Smooth muscle cell (in vitro differentiated cells): ENCODE measurements around the gene CYSLTR2. TPM values are rescaled to one million over a fixed set of nuclear protein-coding genes. Genes with fewer than 3 reads are reported as not detected.
"Not testable (repeated sequence)": the region's sequence is repeated elsewhere in the genome, so short reads cannot be mapped to it uniquely, and the experiment has no call there.

Experiments used
- DNase-seq: peaks from one replicate; lab custom pipeline; 2025; ENCODE audit not compliant: unreplicated experiment; lab: John Stamatoyannopoulos, UW
- H2AFZ ChIP-seq: fragments of 200-600 bp; sonication (generic); 2 replicates; pipeline ENCODE4 v1.6.0; 2016; ENCODE audit warnings: antibody characterized with exemption, low read depth, mild to moderate bottlenecking
- H3F3A ChIP-seq: fragments of 200-600 bp; sonication (generic); 2 replicates; pipeline ENCODE4 v1.6.0; 2017; ENCODE audit warnings: antibody characterized with exemption, low read depth
- H3K27ac ChIP-seq: fragments of 200-600 bp; sonication (generic); 2 replicates; pipeline ENCODE4 v1.5.1; 2016; ENCODE audit warnings: low read depth, mild to moderate bottlenecking
- H3K27me3 ChIP-seq: fragments of 200-600 bp; sonication (generic); 2 replicates; pipeline ENCODE4 v1.6.1; 2016; ENCODE audit warnings: low read depth, mild to moderate bottlenecking
- H3K36me3 ChIP-seq: fragments of 200-600 bp; sonication (generic); 2 replicates; pipeline ENCODE4 v1.5.1; 2016; ENCODE audit warnings: low read depth
- H3K4me1 ChIP-seq: fragments of 200-600 bp; sonication (generic); 2 replicates; pipeline ENCODE4 v1.5.1; 2016; ENCODE audit warnings: low read depth
- H3K4me2 ChIP-seq: fragments of 200-600 bp; sonication (generic); 2 replicates; pipeline ENCODE4 v1.6.0; 2016; ENCODE audit warnings: mild to moderate bottlenecking
- H3K4me3 ChIP-seq: fragments of 200-600 bp; sonication (generic); 2 replicates; pipeline ENCODE4 v1.5.1; 2016; ENCODE audit warnings: mild to moderate bottlenecking
- H3K79me2 ChIP-seq: fragments of 200-600 bp; sonication (generic); 2 replicates; pipeline ENCODE4 v1.6.0; 2016; ENCODE audit warnings: low read depth, mild to moderate bottlenecking
- H3K9ac ChIP-seq: fragments of 200-600 bp; sonication (generic); 2 replicates; pipeline ENCODE4 v1.6.0; 2016; ENCODE audit warnings: low read depth
- H3K9me3 ChIP-seq: fragments of 200-600 bp; sonication (generic); replicated peaks from 2 replicates; pipeline ENCODE4 v1.5.1; 2016; ENCODE audit warnings: low read depth
- H4K20me1 ChIP-seq: fragments of 200-600 bp; sonication (generic); 2 replicates; pipeline ENCODE4 v1.6.0; 2016; ENCODE audit warnings: low read depth
- CTCF ChIP-seq: fragments of 200-600 bp; sonication (generic); IDR thresholded peaks from 2 replicates; pipeline ENCODE4 v1.5.1; 2017; ENCODE audit warnings: borderline replicate concordance, mild to moderate bottlenecking, antibody characterized with exemption; ENCODE audit not compliant: insufficient read depth, poor library complexity, severe bottlenecking
- WGBS: methylation state at CpG from one replicate; pipeline ENCODE4 v1.1.7; 2016; ENCODE audit warnings: low lambda C conversion rate; 5-methylcytosine and 5-hydroxymethylcytosine counted together
- polyA plus RNA-seq: library from polyadenylated mRNA; unstranded; fragments of >200 nt; fragmentation: Nextera tagmentation; extraction: Ambion mirVana; gene quantifications from 2 replicates; pipeline ENCODE4 v1.2.1, GENCODE V29; 2016
- total RNA-seq: library from RNA; depleted of rRNA; stranded (reverse); fragments of >200 nt; gene quantifications from 2 replicates; pipeline ENCODE4 v1.2.3, GENCODE V29; 2014

Gene CYSLTR2
- total and polyA plus RNA-seq, 2 experiments from 2014 or later, result 0.54 to 0.71 TPM

- Histone ChIP-seq H4K20me1 (no peaks in the 10 kb centered on the region), H3K27ac (no peak overlapping the region), H3K79me2 (no peaks in the 10 kb centered on the region), H3F3A (no peaks in the 10 kb centered on the region), H3K4me2 (no peak overlapping the region), H3K27me3 (no peaks in the 10 kb centered on the region), H3K9me3 (no peaks in the 10 kb centered on the region), H3K9ac (no peak overlapping the region), H3K4me1 (no peaks in the 10 kb centered on the region), H2AFZ (no peak overlapping the region), H3K36me3 (no peaks in the 10 kb centered on the region), H3K4me3 (no peak overlapping the region)
- 98% methylated on average over 3 of the region's 3 CpGs for WGBS
- no peak for TF ChIP-seq CTCF
- DNase-seq, result no peak
These were observed 33.5 kb downstream of the CYSLTR2 start for GRCh38 chr13:48687249-48687648.

GRCh38 chr13:48693998-48694397, 40.3 kb downstream of the CYSLTR2 start:
- no peaks in the 10 kb centered on the region for H3K36me3 ChIP-seq
- no peak overlapping the region for H3K9ac ChIP-seq
- no peaks in the 10 kb centered on the region for H3K4me1 ChIP-seq
- H3K4me2 ChIP-seq, result no peak overlapping the region
- H4K20me1 ChIP-seq, result no peaks in the 10 kb centered on the region
- no peaks in the 10 kb centered on the region for H3K27me3 ChIP-seq
- no peak overlapping the region for H2AFZ ChIP-seq
- 75% methylated on average over 3 of the region's 3 CpGs for WGBS
- no peak for TF ChIP-seq CTCF
- DNase-seq, result no peak
- H3K27ac ChIP-seq, result no peak overlapping the region
- H3K4me3 ChIP-seq, result no peak overlapping the region
- H3K9me3 ChIP-seq, result no peaks in the 10 kb centered on the region
- no peaks in the 10 kb centered on the region for H3F3A ChIP-seq
- H3K79me2 ChIP-seq, result no peaks in the 10 kb centered on the region

- no peak overlapping the region for H3K27ac ChIP-seq
- no peak overlapping the region for H3K9ac ChIP-seq
- H3K36me3 ChIP-seq, result no peaks in the 10 kb centered on the region
- H3K79me2 ChIP-seq, result no peaks in the 10 kb centered on the region
- no peak overlapping the region for H3K4me2 ChIP-seq
- 52% methylated on average over 2 of the region's 2 CpGs for WGBS
- no peaks in the 10 kb centered on the region for H3F3A ChIP-seq
- DNase-seq, result no peak
- no peak overlapping the region for H3K4me3 ChIP-seq
- no peak overlapping the region for H2AFZ ChIP-seq
- H3K27me3 ChIP-seq, result no peaks in the 10 kb centered on the region
- H4K20me1 ChIP-seq, result no peaks in the 10 kb centered on the region
- TF ChIP-seq CTCF, result no peak
- H3K9me3 ChIP-seq, result no peaks in the 10 kb centered on the region
- no peaks in the 10 kb centered on the region for H3K4me1 ChIP-seq
These were observed 42.0 kb downstream of the CYSLTR2 start for GRCh38 chr13:48695776-48696175.

- 91% methylated on average over 12 of the region's 12 CpGs for WGBS
- H3K4me1 ChIP-seq, H3K27me3 ChIP-seq, DNase-seq, H3K9ac ChIP-seq, H3F3A ChIP-seq, H3K9me3 ChIP-seq, H2AFZ ChIP-seq, H3K4me3 ChIP-seq, H3K4me2 ChIP-seq, H3K79me2 ChIP-seq, H4K20me1 ChIP-seq, H3K27ac ChIP-seq, H3K36me3 ChIP-seq: not testable (repeated sequence)
These were observed 42.9 kb downstream of the CYSLTR2 start for GRCh38 chr13:48696676-48697075.
